HG03025 (cell line): ENCODE results near the gene MYO18A.
"Not testable (repeated sequence)": the region's sequence is repeated elsewhere in the genome, so short reads cannot be mapped to it uniquely, and the experiment has no call there.

ENCODE experiments used
- ATAC-seq: cut with Tn5 transposase; IDR thresholded peaks from one replicate; pipeline ENCODE4 v1.9.1; 2021; ENCODE audit warnings: mild to moderate bottlenecking, moderate library complexity; ENCODE audit not compliant: unreplicated experiment, low FRiP score

MYO18A gene

DNA sequence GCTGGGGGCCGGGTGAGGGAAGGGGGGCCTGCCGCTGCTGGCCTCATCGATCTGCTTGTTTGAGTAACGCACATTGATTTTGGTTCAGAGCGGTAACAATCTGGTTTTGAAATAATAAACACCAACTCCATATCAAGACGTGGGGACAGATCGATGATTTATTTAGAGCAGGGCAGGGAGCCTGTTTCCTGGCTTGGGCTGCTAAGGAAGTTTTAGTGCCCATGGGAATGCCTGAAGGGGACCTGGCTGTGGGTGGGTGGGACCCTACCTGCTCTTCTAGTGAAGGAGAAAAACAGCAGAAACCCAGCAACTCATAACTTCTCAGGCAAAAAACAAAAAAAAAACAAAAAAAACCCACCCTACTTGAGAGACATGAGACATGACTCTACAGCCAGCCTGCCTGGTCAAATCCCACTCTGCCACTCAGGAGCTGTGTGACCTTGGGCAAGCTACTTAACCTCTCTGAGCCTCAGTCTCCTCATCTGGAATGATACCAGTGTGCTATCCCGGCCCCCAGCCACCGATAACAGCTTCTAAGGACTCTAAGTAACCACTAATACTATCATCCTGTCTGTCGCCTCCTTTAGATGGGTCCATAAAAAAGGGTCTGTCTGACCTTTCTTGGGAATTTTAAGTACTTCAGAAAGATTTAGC lies 71.2 kb downstream of the MYO18A start:
- no peak for ATAC-seq

DNA sequence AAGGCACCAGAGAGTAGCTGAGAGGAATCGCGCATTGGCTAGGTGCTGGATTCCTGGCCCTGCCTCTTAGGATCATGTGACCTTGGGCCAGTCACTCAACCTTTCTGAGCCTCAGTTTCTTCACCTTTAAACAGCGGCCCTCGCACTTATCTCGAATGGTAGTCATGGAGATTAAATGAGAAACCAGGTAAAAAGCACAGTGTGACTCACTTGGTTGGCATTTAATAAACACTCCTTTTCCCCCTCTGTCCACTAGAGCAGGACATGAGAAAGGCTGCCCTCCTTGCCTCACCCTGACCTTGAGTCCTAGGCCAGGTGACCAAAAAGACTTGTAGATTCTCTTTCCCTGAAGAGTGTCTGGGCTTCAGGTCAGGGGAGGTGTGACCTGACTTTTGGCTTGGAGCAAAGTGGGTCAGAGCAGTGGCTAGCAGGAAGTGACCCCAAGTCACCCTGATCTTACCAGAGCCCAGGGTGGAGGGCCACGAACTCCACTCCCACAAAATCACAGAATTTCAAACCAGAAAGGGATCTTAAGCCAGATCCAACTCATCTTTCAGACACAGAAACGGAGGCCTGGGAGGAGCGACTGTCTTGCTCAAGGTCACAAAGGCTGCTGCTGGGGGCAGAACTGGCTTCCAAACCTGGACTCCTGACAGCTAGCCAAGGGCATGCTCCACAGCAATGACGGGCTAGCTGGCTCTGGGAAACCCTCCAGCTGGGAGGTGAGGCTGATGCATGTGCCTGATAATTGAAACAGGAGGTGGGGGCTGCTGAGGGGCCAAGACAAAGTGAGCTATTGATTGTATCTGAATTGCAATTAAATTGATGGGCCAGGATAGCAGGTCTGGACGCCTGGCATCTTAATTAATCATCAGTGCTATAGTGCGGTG lies 72.0 kb downstream of the MYO18A start:
- ATAC-seq, result no peak

DNA sequence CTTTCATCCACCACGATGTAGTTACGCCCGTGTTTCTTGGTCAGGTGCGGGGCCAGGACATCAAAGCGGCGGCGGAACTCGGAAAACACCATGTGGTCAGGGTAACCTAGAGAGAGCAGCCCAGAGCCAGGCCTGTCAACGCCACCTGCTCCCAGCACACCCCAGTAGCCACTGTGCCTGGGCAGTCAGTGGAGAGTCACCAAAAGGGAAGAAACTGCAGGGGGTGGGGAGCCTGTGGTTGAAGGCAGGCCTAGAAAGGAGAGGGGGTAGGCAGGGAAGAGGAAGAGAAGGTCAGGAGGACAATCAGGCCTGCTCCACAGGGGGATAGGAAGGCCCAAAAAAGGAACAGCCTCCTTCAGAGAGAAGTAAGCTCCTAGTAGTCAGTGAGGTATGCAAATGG lies 73.1 kb downstream of the MYO18A start:
- no peak for ATAC-seq

DNA sequence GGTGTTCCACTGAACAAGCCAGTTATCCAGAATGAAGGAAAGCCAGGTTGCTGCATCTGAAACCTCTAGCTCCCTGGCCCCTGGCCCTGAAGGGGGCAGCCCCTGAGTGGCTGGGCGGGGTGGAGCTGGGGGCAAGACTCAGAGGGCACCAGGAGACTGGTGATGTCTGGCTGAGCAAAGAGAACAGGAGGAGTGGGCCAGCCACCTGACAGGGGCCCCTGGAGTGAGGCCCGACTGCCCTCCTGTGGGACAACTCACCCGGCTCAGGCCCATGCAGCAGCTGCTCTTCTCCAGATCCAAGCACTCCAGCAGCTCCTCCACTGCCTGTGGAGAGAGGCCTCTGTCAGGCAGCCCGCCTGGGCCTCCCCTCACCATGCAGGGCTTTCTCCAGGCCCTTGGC lies 76.9 kb downstream of the MYO18A start:
- no peak for ATAC-seq

DNA sequence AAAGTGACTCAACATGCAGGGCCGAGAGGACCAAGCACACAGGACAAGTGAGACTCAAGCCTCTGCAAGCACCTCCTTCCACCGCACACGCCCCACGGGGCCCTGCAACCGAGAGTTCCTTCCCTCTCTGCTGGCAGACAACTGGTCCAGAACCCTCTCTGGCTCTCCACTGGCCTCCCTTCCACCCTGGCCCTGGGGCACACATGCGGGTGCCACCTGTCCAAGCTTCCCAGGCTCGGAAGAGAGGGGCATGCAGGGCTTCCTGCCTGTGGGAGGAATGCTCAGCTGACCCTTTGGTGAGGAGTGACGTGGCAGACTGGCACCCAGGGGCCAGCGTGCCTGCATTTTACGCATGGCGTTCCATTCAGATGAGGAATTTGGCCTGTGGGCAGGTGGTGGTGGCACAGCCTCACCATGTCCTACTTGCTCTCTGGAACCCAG lies 77.4 kb downstream of the MYO18A start:
- ATAC-seq, result no peak

DNA sequence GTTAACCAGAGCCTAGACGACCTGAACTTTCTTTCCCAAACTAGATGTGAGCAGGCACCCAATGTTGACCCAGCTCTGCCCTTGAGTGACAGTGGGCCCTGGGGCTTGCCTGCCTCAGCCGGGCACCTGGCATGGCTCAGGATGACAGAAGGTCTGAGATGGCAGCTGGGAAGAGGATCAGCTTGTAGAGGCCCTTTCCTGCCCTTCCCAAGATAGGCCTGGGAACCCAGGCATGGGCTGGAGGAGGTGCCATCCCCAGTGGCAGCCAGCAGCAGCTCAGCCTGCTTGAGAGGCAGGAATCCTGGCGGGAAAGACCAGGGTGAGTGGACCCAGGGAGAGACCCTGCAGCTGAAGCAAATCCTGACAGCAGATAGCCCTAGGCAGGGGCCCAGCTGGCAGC lies 78.2 kb downstream of the MYO18A start:
- no peak for ATAC-seq

DNA sequence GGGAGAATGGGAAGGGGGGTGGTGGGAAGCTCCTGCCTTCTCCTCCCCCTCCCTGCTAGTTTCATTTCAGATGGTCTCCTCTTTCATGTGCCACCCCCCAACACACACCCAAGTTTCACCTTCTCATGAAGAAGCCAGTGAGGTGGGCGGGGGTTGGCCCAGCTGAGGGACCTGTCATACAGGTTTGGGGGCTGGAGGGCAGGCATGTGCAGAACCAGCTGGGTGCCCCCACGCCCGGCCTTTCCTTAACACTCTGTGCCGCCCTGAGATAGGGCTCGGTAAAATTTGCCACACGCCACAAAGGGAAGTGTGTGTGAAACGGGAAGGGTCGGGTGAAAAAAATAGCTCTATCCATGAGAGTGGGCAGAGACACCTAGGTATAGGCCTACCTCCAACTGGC lies 79.9 kb downstream of the MYO18A start:
- no peak for ATAC-seq

DNA sequence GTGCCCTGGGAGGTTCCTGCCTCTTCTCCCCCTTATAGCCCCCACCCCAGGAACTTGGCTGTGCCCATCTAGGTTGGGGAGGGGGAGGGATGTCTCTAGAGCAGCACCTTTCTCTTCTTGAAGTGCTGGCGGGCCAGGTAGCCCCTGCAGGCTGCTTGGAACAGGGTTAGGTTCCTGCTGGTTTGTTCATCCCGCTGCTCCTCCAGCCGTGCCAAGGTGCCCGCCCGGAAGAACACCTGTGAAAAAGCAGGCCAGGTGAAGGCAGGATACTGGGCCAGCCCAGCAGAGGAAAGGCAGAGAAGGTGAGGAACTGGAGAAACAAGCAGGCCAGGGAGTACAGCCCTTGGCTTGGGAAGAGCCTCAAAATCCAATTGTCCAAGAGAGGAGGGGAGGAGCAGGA lies 80.7 kb downstream of the MYO18A start:
- ATAC-seq, result no peak

DNA sequence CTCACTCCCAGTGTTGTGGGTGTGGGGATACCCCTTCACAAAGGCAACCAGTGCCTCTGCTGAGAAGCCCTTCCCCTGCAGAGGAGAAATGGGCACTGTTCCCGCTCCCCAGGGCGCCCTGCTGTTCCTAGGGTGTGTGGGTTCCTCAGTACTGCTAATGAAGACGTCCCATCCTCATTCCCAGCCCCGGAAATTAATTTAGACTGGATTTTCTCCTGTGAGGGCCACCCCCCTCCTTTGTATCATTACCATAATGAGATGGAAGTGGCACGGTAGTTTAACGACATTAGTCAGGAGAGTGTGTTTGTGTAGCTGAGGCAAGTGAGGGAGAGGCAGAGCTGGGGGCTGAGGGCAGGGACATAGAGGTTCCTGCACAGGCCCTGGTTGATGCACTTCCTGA lies 84.1 kb downstream of the MYO18A start:
- ATAC-seq, result no peak

DNA sequence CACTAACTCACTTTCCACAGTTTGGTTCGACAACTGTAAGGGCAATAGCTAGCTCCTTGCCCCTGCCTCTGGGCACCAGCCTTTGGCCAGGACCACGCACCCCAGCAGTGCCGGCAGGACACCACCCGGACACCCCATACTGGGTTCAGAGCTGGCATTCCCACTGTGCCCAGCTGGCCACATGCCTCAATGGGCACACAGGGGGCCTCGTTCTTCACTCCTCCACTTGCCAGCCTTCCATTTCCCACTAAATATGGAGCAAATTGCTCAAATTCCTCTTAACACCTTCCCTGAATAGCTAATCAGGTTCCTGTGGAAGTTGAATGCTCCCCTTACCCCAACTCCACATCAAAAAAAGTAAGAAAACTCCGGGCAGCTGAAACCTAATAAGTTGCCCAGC lies 84.8 kb downstream of the MYO18A start:
- ATAC-seq, result no peak

DNA sequence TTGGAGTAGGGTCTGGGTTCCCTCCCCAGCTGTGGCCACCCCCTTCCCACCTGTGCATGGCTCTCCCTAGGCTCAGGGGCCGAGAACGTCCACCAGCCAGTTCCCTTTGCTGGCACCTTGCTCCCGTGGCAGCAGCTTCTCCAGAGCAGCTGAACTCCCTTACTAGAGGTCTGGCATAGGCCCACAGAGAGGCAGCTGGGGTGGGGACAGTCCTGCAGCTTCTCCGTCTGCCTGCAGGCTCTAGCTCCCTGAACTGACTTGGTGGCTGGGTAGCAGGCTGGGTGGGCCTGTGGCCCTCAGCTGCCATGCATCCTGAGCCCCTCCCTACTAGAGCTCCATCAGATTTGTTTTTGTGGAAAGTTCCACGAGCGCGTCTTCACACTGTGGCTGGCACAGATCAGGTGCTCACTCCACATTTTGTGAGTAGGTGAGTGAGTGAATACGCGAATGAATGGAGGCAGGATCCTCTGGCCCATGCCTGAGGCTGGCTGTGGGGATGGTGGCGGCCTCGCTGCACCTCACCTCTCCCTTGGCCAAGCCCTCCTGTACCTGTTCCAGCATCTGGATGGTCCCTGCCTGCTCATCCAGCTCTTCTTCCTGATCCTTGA lies 86.0 kb downstream of the MYO18A start:
- no peak for ATAC-seq

DNA sequence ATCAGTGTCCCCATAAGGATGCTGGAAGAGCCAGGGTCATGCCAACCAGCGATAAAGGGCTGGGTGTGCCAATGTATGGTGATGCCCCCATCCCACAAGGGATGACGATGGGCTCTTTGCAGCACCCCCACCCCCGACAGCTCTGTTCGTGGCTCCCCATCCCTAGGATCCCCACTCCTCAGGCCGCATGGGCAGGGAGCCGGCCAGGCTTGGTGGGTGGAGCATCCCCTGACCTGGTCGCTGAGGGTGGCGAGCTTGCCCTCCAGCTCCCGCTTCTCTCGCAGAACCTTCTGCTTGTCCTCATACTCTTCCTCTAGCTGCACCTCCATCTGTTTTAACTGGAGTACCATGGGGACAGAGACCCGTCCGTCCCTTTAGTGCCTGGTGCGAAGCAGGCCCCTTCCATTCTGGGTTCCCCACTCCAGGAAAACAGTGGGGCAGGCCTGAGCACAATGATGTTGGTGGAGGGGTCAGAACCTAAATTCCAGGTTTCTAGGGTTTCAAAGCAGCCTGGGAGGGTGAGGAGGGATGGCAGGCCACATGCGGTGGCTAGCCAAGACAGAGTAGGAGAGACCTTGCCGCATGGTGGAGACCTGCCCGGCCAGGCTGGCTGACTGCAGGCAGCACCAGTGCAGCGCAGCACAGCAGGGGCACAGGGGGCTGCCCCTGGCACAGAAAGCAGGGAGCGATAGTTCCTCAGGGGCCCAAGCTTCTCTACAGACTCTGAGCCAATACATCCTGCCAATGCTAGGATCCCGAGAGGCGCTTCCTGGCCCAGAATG lies 86.9 kb downstream of the MYO18A start:
- no peak for ATAC-seq

DNA sequence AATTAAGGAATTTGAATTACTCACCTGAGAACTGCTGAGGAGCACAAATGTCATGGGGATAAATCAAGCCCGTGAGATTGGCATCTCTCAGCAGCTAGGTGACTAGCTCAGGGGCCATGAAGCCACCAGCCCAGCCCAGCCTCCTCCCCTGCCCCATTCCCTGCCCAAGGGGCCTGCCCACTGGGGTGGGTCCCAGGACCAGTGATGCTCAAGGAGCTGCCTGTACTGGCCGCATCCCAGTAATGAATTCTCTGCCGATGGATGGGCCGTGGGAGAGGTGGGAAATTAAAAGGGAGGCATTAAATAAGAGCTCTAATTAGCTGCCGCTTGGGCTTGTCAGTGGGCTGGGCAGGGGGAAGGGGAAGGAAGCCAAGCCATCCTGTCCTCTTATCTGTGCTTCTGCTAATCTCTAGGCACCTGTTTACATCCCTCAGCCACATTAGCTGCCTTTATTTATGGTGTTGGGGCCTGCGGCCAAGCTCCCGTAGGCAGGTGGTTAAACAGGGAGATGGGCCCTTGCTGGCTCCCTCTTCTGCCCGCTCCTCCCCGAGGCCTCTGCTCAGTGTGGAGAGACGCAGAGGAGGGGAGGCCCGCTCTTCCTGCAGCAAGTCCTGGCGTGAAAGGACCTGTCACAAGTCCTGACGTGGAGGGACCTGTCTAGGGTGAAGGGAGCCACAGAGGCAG lies 88.5 kb downstream of the MYO18A start:
- ATAC-seq, result no peak

DNA sequence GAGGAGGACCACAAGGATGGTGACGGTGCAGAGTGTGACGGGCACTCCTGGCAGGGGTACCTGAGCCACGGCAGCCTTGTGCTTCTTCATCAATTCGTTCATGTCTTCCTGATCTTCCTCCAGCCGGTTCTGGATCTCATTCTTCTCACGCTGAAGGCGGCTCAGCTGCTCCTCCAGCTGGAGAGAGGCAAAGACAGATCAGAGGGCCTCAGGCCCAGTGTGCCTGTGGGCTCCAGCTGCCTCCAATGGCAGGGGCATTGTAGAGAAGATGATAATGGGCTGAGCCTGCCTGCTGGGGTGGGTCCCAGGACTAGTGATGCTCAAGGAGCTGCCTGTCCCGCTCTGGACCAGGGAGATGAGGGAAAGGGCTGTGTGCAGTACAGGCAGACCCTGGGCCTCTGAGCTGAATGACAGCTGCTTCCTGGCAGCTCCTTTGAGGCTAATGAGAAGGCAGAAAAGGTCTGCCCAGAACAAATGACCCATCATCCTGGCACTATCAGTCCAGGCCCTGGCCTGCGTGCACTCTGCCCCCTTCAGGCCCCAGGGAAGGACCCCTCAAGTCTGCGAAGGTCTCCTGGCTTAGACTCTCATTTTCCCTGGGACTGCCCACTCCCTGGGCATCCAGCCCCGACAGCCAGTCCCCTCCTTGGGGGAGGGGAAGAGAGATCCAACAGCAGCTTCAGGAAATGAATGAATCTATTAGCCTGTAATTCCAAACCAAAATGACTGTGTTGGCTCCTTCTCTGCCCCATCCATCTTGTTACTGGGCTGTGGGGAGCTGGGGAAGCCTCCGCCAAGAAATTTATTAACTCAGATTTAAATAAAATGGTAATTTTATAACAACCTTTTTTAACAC lies 89.2 kb downstream of the MYO18A start:
- no peak for ATAC-seq

DNA sequence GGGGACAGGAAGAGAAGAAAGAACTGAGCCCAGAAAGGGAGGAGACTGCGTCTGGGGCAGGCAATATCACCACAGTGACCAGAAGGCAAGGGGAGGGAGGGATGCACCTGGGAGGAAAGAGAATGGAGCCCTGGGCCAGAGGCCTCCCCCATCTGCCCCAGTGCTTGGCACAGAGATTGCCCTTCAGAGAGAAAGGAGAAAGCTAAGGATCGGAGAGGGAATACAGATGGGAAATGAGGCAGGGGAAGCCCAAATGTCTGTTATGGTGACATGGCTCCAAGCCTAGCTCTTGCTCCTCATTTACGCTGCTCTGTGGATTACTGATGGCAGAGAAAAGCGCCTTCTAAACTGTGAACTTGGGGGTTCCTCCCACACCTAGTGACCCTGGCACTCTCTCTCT lies 90.1 kb downstream of the MYO18A start:
- ATAC-seq, result no peak

DNA sequence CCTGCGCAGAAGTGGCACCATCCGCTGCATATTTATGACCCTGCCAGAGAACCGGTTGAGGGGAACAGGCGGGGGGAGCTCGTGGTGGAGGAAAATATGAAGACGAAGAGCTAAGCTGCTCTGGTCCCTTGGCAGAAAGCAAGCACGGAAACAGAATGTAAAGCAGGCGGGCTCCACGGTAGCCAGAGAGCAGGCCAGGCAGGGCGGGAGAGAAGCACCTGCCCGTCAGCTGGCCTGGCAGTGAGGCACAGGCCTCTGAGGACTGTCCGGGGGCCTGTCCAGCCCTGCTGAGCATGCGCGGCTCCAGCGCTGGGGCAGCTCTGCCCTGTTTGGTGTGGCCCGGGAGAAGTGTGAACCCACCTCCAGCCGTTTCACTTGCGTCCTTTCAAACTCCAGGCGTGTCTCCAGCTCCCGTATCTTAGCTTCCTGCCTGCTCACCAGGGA lies 90.6 kb downstream of the MYO18A start:
- no peak for ATAC-seq

DNA sequence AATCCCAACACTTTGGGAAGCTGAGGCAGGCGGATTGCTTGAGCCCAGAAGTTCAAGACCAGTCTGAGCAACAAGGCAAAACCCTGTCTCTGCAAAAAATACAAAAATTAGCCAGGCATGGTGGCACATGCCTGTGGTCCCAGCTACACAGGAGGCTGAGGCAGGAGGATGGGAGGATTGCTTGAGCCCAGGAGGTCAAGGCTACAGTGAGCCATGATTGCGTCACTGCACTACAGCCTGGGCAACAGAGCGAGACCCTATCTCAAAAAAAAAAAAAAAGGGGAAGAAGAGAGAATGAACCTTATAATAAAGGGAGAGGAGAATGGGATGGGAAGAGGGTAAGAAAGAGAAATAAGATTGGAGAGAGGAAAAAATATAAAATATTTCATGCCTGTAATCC lies 91.4 kb downstream of the MYO18A start:
- not testable (repeated sequence) for ATAC-seq

DNA sequence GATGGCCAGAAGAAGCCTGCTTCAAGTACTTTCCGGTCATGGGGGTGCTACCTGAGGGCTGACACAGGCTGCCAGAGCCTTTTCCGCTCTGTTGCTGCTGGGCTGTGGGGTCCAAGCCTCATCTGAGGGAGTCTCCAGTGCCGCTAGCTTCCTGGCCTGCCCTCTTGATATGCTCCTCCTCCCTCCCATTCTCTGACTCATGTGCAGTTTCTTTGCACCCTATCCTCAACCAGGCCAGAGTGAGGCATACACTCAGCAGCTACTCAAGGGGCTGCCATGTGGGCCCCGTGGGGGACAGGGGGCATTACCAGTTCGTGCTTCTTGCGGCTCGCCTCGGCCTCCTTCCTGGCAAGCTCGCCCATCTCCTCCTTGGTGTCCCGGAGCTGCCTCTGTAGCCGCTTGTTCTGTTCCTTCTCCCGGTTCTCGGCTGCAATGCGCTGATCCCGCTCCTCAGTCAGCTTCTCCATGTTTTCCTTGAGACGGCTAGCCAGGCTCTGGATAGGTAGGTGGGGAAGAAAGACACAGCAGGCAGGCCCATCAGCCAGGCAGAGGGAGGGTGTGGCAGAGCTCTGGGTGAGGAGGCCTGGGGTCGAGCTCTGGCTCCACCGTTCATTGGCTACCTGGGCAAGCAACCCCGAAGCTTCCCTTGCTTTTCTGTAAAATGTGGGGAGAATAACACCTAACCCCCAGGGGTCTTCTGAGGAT lies 93.4 kb downstream of the MYO18A start:
- ATAC-seq, result no peak

DNA sequence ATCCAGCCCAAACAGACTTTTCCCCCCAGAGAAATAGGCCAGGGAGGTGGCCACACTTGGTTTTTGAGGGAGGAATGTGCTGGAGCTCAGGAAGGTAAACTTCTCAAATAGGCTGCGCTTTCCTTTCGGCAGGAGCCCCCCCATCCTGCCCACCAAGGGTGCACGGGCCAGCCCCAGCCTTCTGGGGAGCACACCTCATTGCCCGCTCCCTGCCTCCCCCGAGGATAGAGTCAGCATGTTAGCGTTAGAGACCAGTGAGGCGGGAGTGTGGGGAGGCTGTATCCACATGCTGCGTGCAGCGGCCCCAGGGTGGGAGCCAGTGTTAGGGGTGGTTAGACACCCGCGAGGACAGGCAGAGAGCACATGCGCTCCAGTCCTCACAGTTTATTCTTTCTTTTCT lies 95.0 kb downstream of the MYO18A start:
- no peak for ATAC-seq
